Loucy (cell line): ENCODE measurements around the gene ATPAF2.

Experiments used
- H2AFZ ChIP-seq: fragments of 200-600 bp; sonication (generic); 2 replicates; pipeline ENCODE4 v1.6.0; 2016; ENCODE audit warnings: antibody characterized with exemption, mild to moderate bottlenecking, low read length, moderate library complexity
- H3F3A ChIP-seq: fragments of 200-600 bp; 2 replicates; pipeline ENCODE4 v1.6.0; 2016; ENCODE audit warnings: antibody characterized with exemption, low read depth, mild to moderate bottlenecking
- H3K27me3 ChIP-seq: fragments of 200-600 bp; sonication (generic); 2 replicates; pipeline ENCODE4 v1.6.1; 2014; ENCODE audit warnings: low read length, mild to moderate bottlenecking; ENCODE audit not compliant: insufficient read depth, poor library complexity, severe bottlenecking
- H3K36me3 ChIP-seq: fragments of 200-600 bp; sonication (generic); 2 replicates; pipeline ENCODE4 v1.6.1; 2016; ENCODE audit warnings: low read length; ENCODE audit not compliant: insufficient read depth
- H3K4me1 ChIP-seq: fragments of 200-600 bp; sonication (generic); 2 replicates; pipeline ENCODE4 v1.5.1; 2014; ENCODE audit warnings: low read length, mild to moderate bottlenecking; ENCODE audit not compliant: insufficient read depth, poor library complexity, severe bottlenecking
- H3K4me2 ChIP-seq: fragments of 200-600 bp; sonication (generic); 2 replicates; pipeline ENCODE4 v1.6.0; 2014; ENCODE audit warnings: antibody characterized with exemption, low read length, low read depth, mild to moderate bottlenecking; ENCODE audit not compliant: poor library complexity, severe bottlenecking
- H3K4me3 ChIP-seq: fragments of 200-600 bp; sonication (generic); 2 replicates; pipeline ENCODE4 v1.5.1; 2014; ENCODE audit warnings: low read length, mild to moderate bottlenecking, mixed read lengths; ENCODE audit not compliant: poor library complexity, severe bottlenecking
- H3K79me2 ChIP-seq: fragments of 200-600 bp; sonication (generic); 2 replicates; pipeline ENCODE4 v1.6.1; 2014; ENCODE audit warnings: low read length; ENCODE audit not compliant: insufficient read depth
- H3K9ac ChIP-seq: fragments of 200-600 bp; sonication (generic); 2 replicates; pipeline ENCODE4 v1.6.0; 2014; ENCODE audit warnings: mild to moderate bottlenecking, low read depth, low read length, moderate library complexity; ENCODE audit not compliant: poor library complexity, severe bottlenecking
- H3K9me2 ChIP-seq: fragments of 200-600 bp; sonication (generic); replicated peaks from 2 replicates; pipeline ENCODE4 v1.6.1; 2016; ENCODE audit warnings: low read depth, low read length, mixed read lengths
- H3K9me3 ChIP-seq: fragments of 200-600 bp; sonication (generic); 2 replicates; pipeline ENCODE4 v1.6.1; 2014; ENCODE audit warnings: mild to moderate bottlenecking, antibody characterized with exemption, low read length, low read depth; ENCODE audit not compliant: insufficient read depth
- H4K20me1 ChIP-seq: fragments of 200-600 bp; sonication (generic); 2 replicates; pipeline ENCODE4 v1.6.0; 2014; ENCODE audit warnings: antibody characterized with exemption, low read length, mild to moderate bottlenecking; ENCODE audit not compliant: insufficient read depth, poor library complexity, severe bottlenecking
- CTCF ChIP-seq: fragments of 200-600 bp; sonication (generic); conservative IDR thresholded peaks from 2 replicates; pipeline ENCODE4 v1.5.1; 2014; ENCODE audit warnings: mild to moderate bottlenecking, antibody characterized with exemption, low read length
- EZH2phosphoT487 ChIP-seq: fragments of 200-600 bp; IDR thresholded peaks from 2 replicates; pipeline ENCODE4 v1.6.1; 2018; ENCODE audit warnings: antibody characterized with exemption, mild to moderate bottlenecking, moderate library complexity, borderline replicate concordance

ATPAF2 gene

GRCh38 chr17:18038861-18039534, at the start of gene ATPAF2, which contains the start of gene GID4:
TSS of gene ATPAF2 (minus strand) at chr17:18039168. CDS start at chr17:18039013, 155 bp downstream.
TSS of gene GID4 (plus strand) at chr17:18039408. CDS start at chr17:18039465, 57 bp downstream.
- H4K20me1 ChIP-seq: peaks cover 27% of the 10 kb centered on the region
- no peaks in the 10 kb centered on the region for H3F3A ChIP-seq
- H3K9ac ChIP-seq: peak within 1 kb of the TSS; percentile 87
- peak within 1 kb of the TSS; percentile 99 for H3K4me2 ChIP-seq
- H3K4me1 ChIP-seq: peaks cover 45% of the 10 kb centered on the region
- no peaks in the 10 kb centered on the region for H3K27me3 ChIP-seq
- no peak for TF ChIP-seq EZH2phosphoT487
- TF ChIP-seq CTCF: no peak
- H3K79me2 ChIP-seq: peaks cover 68% of the 10 kb centered on the region
- H2AFZ ChIP-seq: peak within 1 kb of the TSS; percentile 97
- H3K4me3 ChIP-seq: peak within 1 kb of the TSS; percentile 97
- H3K9me2 ChIP-seq: no peaks in the 10 kb centered on the region
- H3K36me3 ChIP-seq: no peaks in the 10 kb centered on the region
- no peaks in the 10 kb centered on the region for H3K9me3 ChIP-seq

GRCh38 chr17:18087610-18088491, 48.9 kb upstream of the ATPAF2 start, which contains the start of gene DRG2:
TSS of gene DRG2 (plus strand) at chr17:18087948. CDS start at chr17:18088024, 76 bp downstream.
- H3K9me2 ChIP-seq: no peaks in the 10 kb centered on the region
- H3K79me2 ChIP-seq: peaks cover 30% of the 10 kb centered on the region
- H3K4me1 ChIP-seq: peaks cover 15% of the 10 kb centered on the region
- no peaks in the 10 kb centered on the region for H4K20me1 ChIP-seq
- H3K4me2 ChIP-seq: peak within 1 kb of the TSS; percentile 94
- H3K27me3 ChIP-seq: peaks cover 5% of the 10 kb centered on the region
- peak within 1 kb of the TSS; percentile 99 for H3K4me3 ChIP-seq
- TF ChIP-seq CTCF (no peak), EZH2phosphoT487 (no peak)
- H2AFZ ChIP-seq: peak within 1 kb of the TSS; percentile 98
- no peaks in the 10 kb centered on the region for H3F3A ChIP-seq
- H3K9me3 ChIP-seq: no peaks in the 10 kb centered on the region
- H3K9ac ChIP-seq: peak within 1 kb of the TSS; percentile 95
- H3K36me3 ChIP-seq: no peaks in the 10 kb centered on the region

GRCh38 chr17:18084256-18084655, 45.3 kb upstream of the ATPAF2 start:
- peaks cover 5% of the 10 kb centered on the region for H3K27me3 ChIP-seq
- H3K4me2 ChIP-seq: no peak overlapping the region
- no peak overlapping the region for H2AFZ ChIP-seq
- no peak overlapping the region for H3K9ac ChIP-seq
- TF ChIP-seq EZH2phosphoT487: no peak
- TF ChIP-seq CTCF: no peak
- H3K79me2 ChIP-seq: peaks cover 22% of the 10 kb centered on the region
- H3K4me3 ChIP-seq: no peak overlapping the region
- H3K9me2 ChIP-seq: no peaks in the 10 kb centered on the region
- no peaks in the 10 kb centered on the region for H3K36me3 ChIP-seq
- peaks cover 9% of the 10 kb centered on the region for H3K4me1 ChIP-seq
- H3K9me3 ChIP-seq: no peaks in the 10 kb centered on the region
- no peaks in the 10 kb centered on the region for H4K20me1 ChIP-seq
- H3F3A ChIP-seq: no peaks in the 10 kb centered on the region
